RCC 7860 (cell line): ENCODE results near the gene DLK2.
"Not testable (repeated sequence)": the region's sequence is repeated elsewhere in the genome, so short reads cannot be mapped to it uniquely, and the experiment has no call there.

Experiments used
- DNase-seq: peaks from one replicate; pipeline ENCODE4 v3.0.0-alpha.2; 2015; ENCODE audit warnings: low spot score
- FAIRE-seq: peaks from 2 replicates; lab custom pipeline; 2012; peaks lifted over from hg19 to GRCh38; lab: Jason Lieb, UNC

Gene DLK2, protein sequence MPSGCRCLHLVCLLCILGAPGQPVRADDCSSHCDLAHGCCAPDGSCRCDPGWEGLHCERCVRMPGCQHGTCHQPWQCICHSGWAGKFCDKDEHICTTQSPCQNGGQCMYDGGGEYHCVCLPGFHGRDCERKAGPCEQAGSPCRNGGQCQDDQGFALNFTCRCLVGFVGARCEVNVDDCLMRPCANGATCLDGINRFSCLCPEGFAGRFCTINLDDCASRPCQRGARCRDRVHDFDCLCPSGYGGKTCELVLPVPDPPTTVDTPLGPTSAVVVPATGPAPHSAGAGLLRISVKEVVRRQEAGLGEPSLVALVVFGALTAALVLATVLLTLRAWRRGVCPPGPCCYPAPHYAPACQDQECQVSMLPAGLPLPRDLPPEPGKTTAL

DNA sequence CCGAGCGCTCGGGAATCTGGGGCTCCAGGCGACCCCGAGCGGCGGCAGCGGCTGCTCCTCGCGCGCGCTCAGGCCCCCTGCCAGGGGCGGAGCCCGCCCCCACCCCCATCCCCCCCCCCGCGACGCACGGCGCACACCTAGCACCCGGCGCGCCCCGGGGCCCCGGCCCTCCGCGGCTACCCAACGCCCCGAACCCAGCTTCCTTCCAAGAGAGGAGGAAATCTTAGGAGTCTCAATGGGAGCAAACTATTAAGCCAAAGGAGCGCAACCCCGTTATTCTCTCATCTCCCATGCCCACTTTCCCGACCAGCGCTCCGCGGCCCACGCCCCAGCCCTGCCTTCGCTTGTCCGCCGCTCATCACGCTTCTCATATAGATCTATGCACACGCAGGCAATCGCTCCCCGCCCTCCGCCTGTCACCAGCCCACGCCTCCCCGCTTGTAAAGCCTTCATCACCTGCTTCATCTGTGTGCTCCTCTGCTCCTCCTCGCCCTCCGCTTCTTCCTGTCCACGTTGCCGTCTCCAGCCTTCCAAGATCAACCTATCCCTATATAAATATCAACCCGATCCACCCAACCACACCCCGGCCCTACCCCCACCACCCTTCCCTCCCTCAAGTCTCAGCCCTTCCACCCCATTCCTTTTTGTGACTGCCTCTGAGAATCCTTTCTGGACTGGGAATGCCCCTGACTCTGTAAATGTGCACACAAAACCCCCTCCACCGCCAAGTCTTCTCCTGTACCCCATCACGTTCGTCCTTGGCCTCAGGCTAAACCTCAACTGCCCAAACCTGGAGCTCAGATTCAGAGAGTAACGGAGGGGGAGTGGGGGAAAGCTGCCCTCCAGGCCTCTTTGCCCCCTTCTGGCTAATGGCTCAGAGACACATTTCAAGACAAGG lies at the start of gene DLK2:
Gene DLK2 (minus strand): TSS at position 18 of the 898 bp plus-strand sequence. CDS start 723 bp downstream, outside the sequence.
- FAIRE-seq (no peak), DNase-seq (no peak)

DNA sequence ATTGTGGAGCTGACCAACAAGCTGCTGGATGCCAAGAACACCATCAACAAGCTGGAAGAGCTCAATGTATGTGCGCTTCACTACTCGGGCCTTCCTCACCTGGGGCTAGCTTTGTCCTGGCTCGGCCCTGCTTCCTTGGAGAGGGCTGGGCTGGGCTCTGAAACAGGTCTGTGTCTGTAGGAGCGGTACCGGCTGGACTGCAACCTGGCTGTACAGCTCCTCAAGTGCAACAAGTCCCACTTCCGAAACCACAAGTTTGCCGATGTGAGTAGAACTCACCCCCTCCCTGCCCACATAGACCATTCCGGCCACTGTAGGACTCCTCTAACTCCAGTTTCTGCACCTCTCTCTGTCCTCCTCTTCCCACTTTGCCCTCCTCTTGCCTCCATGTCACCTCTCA lies 48.1 kb upstream of the DLK2 start:
- no peak for DNase-seq
- no peak for FAIRE-seq

DNA sequence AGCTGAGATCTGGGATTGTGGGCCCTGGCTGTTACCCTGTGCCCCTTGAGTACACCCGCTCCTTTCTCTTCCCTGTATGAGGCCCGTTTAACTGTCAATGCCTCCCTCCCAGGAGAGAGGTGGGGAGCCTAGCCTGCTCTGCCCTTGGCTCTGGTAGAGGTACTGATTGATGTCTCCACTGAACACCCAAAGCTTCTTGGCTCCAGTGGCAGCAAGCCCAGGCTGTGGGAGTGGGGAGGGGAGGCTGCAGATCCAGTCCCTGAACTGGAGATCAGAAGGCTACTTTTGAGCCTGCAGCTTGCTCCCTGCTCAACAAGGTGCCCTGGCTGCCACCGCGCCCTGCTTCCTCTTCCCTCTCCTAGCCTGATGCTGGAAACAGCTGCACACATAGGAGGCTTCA lies 47.3 kb upstream of the DLK2 start:
- DNase-seq (no peak), FAIRE-seq (no peak)

DNA sequence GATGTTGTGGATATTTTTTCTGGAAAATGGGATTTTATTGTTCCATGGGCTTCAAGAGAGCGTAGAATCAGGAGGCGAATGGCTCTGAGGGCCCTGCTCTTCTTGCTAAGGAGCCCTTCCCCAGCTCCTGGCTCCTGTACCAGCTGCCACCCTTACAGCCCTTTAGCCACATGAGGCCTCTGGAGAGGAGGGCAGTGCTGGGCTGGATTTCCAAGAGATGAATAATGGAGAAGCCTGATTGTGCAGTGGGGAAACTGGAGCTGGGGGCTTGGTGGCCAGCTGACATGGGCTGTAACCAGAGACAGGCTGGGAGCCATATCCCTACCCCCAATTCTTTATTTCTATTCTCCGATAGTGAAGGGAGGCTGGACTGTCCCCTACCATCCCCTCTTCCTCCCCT lies 45.6 kb upstream of the DLK2 start:
- FAIRE-seq: no peak

DNA sequence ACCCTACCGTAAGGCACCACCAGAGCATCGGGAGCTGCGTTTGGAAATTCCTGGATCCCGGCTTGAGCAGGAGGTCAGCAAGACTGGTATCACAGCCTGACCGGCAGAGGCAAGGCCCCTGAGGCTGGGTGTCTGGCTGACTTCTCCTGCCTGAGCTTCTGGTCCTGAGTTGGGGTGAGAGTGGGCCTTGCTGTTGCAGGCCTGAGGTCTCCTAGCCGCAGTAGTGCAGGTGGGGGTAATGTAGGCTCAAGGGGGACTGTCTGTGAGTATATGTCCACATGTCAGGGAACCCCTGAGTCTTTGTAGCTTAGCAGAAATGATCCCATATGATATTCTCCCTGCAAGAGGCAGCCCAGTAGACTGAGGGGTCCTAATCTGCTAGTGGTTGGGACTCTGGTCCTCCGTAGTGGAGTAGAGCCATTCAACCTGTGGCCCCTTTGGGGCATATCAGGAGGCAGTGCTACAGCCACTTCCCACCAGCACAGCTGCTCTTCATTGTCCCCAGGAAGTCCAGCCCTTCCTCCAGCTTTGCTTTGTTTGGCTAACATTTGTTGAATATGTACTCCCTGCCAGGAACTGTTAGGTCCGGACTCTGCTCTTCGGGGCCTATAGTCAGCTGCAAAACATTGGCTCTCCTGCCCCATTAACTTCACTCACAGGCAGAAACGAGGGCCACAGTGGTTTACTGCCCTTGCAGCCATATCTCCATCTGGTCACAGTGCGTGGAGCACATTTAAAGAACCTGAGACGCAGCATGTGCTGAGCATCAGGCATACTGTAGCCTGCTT lies 43.9 kb upstream of the DLK2 start:
- DNase-seq (no peak), FAIRE-seq (no peak)

More for the DNA sequence above, 45.6 kb upstream of the DLK2 start:
- no peak for DNase-seq

DNA sequence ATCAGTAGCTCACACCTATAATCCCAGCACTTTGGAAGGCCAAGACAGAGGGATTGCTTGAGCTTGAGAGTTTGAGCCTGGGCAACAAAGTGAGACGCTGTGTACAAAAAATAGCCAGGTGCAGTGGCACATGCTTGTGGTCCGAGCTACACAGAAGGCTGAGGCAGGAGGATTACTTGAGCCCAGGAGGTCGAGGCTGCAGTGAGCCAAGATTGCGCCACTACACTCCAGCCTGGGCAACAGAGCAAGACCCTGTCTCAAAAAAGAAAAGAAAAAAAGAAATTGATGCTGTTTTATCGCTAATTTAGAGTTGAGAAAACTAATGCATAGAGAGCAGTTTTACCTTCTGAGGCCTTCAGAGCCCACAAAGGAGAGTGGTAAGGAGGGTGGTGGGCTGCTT lies 42.9 kb upstream of the DLK2 start:
- FAIRE-seq, DNase-seq: not testable (repeated sequence)

DNA sequence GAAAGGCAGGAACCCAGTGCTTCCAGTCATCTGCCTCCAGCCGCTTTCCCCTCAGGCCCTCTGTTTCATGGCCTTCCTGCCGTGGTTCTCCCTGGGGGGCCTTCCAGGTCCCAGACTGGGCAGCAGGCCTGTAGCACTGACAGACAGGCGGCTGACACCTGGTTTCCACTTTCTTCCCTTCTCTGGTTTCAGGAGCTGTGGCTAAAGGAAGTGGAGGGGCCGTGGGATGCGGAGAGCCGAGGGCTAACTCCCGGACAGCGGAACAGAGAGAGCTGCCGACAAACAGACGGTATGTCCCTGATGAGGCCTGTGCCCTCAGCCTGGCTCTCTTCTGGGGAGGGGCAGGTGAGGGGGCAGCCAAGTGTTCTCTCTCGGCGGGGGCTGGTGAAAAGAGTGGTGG lies 42.3 kb upstream of the DLK2 start:
- FAIRE-seq: no peak

DNA sequence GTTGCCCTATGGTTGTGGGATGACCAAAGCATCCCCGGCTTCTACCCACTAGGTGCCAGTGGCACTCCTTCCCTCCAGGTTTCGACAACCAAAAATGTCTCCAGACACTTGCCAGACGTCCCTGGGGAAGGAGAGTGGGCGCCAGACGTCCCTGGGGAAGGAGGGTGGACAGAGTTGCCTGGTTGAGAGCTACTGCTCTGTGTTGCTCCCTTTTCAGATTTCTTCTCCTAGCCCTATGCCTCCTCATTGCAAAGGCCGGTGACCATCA lies 41.7 kb upstream of the DLK2 start:
- DNase-seq (no peak), FAIRE-seq (no peak)

More for the DNA sequence above, 42.3 kb upstream of the DLK2 start:
- DNase-seq: no peak

DNA sequence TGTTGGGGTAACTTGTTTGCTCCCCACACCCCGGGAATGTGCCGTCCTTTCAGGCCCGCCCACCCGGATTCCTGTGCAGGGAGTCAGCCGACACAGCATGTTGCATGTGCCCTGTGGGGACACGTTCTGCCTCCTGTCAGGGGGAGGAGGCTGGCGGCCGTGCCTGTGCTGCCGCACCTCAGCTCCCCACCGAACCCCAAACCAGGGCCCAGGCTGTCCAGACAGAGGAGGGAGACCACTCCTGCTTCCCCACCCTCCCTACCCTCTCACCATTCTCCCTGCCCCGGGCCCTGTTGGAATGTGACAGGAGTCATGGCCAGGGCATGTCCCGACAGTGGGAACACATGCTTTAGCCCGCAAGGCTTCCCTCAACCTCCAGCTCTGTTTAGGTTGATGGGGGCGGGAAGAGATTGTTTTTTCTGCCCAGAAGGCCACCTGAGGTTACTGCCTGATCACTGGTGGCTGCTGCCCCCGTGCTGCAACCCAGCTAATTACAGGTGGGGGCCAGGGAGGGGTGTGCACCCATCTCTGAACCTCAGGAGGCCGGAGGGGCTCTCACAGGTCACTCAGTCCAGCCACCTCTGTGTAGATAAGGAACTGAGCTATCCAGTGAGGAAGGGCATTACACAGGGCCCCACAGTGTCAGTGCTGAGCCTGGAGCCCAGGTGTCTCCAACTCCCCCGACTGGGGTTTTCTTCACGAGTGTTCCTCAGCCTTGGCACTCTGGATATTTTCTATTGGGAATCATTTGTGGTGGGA lies 41.2 kb upstream of the DLK2 start:
- FAIRE-seq (no peak), DNase-seq (no peak)

DNA sequence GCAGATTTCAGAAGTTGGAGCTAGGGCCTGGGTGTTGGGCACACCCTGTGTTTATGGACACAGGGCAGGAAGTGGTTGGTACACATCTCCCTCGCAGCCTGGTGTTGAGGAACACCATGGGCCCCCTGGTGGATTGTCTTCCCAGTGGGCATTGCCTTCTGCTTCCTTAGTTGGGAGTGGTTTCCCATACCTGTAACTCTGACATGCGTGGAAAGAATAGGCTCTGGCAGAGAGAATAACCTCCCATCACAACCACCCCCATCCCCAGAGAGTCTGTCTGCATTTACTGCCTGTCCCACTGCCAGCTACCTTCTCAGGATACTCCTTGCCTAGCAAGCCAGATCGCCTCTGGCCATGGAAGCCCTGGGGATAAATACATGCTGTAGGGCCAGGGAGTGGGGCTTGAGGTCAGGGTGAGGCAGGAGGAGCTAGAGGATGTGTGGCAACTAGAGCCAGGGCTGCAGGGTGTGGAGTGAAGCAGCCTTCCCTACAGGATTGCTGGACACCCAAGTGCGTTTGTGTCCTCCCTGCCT lies 40.1 kb upstream of the DLK2 start:
- DNase-seq (no peak), FAIRE-seq (no peak)

DNA sequence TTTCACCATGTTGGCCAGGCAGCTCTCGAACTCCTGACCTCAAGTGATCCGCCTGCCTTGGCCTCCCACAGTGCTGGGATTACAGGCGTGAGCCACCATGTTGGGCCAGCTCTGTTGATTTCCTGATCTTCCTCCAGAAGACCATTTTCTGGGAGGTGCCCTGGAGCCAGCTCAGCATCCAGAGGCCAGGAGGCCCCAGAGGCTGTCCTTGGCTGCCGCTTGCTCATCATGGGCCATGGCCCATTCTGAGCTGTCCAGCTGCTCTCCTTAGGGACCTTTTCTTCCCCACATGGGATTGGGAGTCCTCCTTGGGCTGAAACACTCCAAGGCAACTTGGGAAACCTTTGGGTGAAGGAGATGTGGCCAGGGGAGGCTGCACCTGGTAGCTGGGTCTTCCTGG lies 39.4 kb upstream of the DLK2 start:
- FAIRE-seq: no peak
- DNase-seq: no peak

DNA sequence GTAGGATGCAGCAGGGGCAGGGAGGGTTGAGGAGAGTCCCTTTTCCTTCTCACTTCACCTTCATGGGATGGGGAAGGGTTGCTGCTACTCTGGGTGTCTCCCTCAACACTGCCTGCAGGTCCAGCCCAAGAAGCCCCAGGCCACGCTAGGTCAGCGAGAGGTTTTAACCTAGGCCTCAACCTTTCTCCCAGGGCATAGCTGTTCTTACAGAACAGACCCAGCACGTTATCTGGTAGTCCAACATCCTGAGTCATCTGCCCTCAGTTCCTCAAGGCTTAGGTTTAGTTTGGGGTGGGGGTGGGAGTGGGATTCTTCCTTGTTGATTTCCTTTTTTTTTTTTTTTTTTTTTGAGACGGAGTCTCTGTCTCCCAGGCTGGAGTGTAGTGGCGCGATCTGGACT lies 39.0 kb upstream of the DLK2 start:
- FAIRE-seq (no peak), DNase-seq (no peak)

DNA sequence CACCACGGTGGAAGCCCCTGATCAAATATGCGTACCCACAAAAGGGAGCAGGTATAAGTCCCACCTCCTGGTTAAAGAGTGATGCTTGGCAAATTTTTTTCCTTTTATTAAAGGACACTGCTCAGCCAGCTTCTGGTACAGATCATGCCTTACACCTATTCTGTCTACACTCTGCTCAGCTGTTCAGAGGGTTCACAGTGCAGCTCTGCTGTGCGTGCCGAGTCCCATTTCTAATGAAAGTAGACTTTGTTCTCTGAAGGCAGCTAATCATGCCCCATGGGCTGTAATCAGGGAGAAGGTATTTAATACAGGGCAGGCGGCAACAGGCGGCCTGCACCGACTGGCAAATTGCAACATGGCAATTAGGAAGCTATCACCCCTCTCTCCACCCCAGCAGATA lies 38.5 kb upstream of the DLK2 start:
- DNase-seq (no peak), FAIRE-seq (no peak)

DNA sequence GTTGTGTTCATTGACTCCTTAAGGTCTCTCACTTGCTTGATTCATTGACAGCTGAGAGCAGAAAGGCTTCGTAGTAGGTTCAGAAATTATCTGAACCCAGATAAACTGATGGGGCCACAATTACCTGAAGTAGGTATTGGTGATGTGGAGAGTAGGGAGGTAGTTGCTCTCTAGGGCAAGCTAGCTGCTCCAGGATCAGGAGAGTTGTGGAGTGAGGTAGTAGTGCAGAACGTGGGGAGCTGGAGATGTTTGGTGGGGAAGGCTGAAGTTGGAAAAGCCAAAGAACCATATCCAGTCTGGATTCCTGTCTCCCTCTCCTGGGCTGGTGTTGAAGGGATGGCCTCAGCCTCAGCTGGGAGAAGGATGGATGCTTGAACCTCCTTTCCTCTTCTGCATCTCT lies 37.9 kb upstream of the DLK2 start:
- DNase-seq: no peak
- FAIRE-seq: no peak

DNA sequence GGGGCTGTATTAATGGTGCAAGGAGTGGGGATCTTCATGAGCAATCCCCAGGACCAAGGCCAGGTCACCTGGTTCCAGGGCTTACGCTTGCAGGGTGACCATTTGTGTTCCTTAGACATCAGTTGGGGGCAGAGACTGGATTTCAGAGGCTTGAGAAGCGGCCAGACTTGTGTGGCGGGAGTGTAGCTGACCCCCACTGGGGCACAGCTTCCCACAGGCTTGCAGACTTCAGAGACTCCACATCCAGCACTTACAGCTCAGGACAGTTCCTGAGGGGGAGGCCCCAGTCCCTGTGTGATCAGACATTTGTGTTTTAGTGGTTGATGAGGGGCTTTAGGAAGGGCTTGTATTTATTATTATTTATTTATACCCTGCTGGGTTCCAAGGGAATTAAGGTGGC lies 37.3 kb upstream of the DLK2 start:
- FAIRE-seq: no peak
- no peak for DNase-seq

DNA sequence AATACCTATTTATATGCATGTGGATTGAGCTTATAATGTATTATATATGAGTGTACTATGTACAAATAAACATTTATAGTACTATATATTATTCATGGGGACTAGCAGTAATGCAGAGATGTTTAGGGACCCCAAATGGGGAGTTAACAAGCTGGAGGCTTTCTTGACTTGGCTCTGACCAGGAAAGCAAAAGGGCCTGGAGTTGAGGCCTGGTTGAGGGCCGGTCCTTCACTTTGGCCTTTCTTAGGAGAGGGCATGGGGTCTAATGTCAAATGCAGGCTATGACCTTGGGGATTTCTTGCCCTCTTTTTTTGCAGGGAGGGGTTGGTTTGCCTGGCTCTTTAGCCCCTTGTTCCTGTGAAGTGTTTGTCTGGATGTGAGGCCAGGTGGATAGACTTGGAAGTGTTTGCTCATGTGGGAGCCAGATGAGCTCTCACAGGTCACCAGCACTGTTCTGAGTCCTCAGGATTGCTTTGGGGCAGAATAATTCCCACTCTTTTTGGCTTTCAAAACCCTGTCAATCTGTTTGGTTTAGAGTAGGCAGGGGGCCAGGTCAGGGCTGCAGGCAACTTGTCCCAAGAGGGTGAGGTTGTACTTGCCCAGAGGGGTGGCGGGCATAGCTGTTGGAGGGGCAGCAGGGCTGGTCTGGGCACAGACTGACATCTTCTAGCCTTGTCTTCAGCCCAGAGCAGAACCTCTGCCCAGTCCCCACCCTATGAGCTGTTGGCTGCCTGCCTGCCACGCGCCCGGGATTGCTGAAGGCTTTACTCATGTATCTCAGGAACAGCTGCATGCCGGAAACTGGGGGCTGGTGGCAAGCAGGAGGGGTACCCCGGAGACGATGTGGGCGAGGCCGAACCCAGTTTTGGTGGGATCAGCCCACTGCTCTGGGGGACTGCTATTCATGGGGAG lies 36.7 kb upstream of the DLK2 start:
- DNase-seq: no peak

DNA sequence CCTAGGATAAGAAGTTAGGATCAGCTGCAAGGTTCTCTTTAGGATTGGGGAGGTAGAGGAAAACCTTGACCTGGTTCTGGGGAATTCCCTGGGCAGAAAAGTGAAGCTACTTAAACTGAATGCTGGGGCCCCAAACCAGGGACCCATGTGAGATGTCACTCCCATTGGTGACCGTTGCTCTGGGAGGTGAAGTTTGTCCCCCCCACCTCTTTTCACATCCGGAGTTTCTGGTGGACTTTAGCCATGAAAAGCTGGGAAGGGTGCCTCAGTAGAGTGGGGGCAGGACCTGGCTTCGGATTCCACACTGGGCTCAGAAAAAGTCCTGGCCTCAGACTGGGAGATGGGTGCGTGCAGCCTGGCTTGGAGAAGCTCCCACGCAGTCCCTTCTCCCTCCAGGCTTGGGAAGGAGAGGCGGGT lies 35.2 kb upstream of the DLK2 start:
- FAIRE-seq (no peak), DNase-seq (no peak)

More for the DNA sequence above, 36.7 kb upstream of the DLK2 start:
- FAIRE-seq: no peak

DNA sequence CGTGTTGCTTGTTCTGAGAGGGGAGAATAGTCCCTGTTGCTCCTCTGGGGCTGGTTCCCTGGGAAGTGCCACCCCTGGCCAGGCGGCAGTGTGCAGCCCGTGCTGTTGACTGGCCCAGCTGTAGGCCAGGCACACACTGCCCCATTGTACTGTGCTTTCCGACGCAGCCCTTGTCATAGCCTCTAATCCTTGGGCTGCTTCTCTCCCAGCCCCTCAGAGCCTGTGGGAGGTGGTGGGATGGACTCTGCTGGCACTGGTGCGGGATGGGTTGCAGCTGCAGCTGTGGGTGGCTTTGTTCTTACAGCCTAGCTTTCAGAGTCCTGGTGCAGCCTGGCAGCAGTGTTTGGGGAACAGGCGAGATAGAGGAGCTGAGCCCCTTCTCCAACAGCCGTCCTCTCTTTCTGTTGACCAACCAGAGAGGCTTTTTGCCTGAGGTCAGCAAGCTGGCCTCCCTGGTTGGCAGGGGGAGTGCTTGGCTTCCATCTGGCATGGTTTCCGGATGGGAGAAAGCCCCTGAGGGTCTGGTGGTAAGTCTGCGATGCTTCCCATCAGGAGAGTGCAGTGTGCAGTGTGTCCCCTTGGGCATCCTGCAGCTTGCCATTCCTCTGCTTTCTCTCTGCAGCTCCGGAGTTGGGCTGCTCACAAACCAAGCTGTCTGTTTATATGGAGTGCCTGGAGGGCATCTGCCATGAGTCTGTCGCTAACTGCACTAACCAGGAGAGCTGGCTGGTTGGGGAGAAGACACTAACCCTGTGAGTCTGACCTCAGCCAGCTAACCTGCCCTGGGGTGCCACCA lies 34.1 kb upstream of the DLK2 start:
- DNase-seq (no peak), FAIRE-seq (no peak)
